WTC11 (cell line): ENCODE results near the gene PROSER2. TPM values are rescaled to one million over a fixed set of nuclear protein-coding genes. Genes with fewer than 3 reads are reported as not detected.

ENCODE experiments used
- ATAC-seq: fragments of 200-7000 bp; cut with Tn5 transposase; 2 replicates; pipeline ENCODE4 v1.10.0; 2021; ENCODE audit warnings: mild to moderate bottlenecking, moderate library complexity
- CTCF ChIA-PET: fragments of 300-600 bp; sonication (Branson Sonifier 250); formaldehyde crosslinking; loops from one replicate; lab custom pipeline; 2021; ENCODE audit warnings: antibody characterized with exemption; lab: Charles Lee
- POLR2A ChIA-PET: fragments of 350-600 bp; sonication (Branson Sonifier 250); formaldehyde crosslinking; loops from one replicate; lab custom pipeline; 2021; ENCODE audit warnings: antibody characterized with exemption; lab: Charles Lee
- DNase-seq: peaks from one replicate; pipeline ENCODE4 v3.0.0; 2021; ENCODE audit warnings: low spot score
- H3K27ac Mint-ChIP-seq: 2 replicates; pipeline ENCODE4 v1.8.0; 2021; ENCODE audit warnings: mixed read lengths
- H3K27me3 Mint-ChIP-seq: 2 replicates; pipeline ENCODE4 v1.8.0; 2021; ENCODE audit warnings: low read depth, mild to moderate bottlenecking, moderate library complexity, mixed read lengths
- H3K36me3 Mint-ChIP-seq: 2 replicates; pipeline ENCODE4 v1.8.0; 2021; ENCODE audit warnings: mixed read lengths
- H3K4me1 Mint-ChIP-seq: 2 replicates; pipeline ENCODE4 v1.8.0; 2022; ENCODE audit warnings: mixed read lengths
- H3K4me3 Mint-ChIP-seq: 2 replicates; pipeline ENCODE4 v1.8.0; 2021; ENCODE audit warnings: mild to moderate bottlenecking, moderate library complexity, mixed read lengths
- H3K9me3 Mint-ChIP-seq: 2 replicates; pipeline ENCODE4 v1.8.0; 2021; ENCODE audit warnings: mixed read lengths
- ATF2 ChIP-seq: sonication (generic); formaldehyde crosslinking; IDR thresholded peaks from 2 replicates; pipeline ENCODE4 v1.8.1; 2022; ENCODE audit warnings: low read depth, missing genetic modification reagents, borderline replicate concordance
- EMX1 ChIP-seq: fragments of 250-450 bp; sonication (Bioruptor Pico); IDR thresholded peaks from 2 replicates; pipeline ENCODE4 v1.8.0; 2021; ENCODE audit warnings: mild to moderate bottlenecking
- ERG ChIP-seq: fragments of 250-450 bp; sonication (Bioruptor Pico); IDR thresholded peaks from 2 replicates; pipeline ENCODE4 v1.8.0; 2021; ENCODE audit warnings: mild to moderate bottlenecking
- GABPB1 ChIP-seq: sonication (generic); formaldehyde crosslinking; IDR thresholded peaks from 2 replicates; pipeline ENCODE4 v1.8.1; 2023; ENCODE audit warnings: mild to moderate bottlenecking, missing genetic modification reagents
- GTF2I ChIP-seq: fragments of 250-450 bp; sonication (Bioruptor Pico); conservative IDR thresholded peaks from 2 replicates; pipeline ENCODE4 v1.4.0; 2021; ENCODE audit warnings: mild to moderate bottlenecking
- JAZF1 ChIP-seq: fragments of 250-450 bp; sonication (Bioruptor Pico); IDR thresholded peaks from 2 replicates; pipeline ENCODE4 v1.9.0; 2021; ENCODE audit warnings: moderate library complexity, mild to moderate bottlenecking, inconsistent platforms
- NFYB ChIP-seq: sonication (generic); formaldehyde crosslinking; conservative IDR thresholded peaks from 2 replicates; pipeline ENCODE4 v1.8.0; 2022; ENCODE audit warnings: low read depth, missing genetic modification reagents
- NR3C1 ChIP-seq: sonication (generic); formaldehyde crosslinking; conservative IDR thresholded peaks from 2 replicates; pipeline ENCODE4 v1.8.1; 2023; ENCODE audit warnings: low read depth, mild to moderate bottlenecking, missing genetic modification reagents
- SMAD3 ChIP-seq: sonication (generic); formaldehyde crosslinking; IDR thresholded peaks from 2 replicates; pipeline ENCODE4 v1.8.0; 2022; ENCODE audit warnings: missing genetic modification reagents, mild to moderate bottlenecking, borderline replicate concordance
- SMAD4 ChIP-seq: sonication (generic); formaldehyde crosslinking; IDR thresholded peaks from 2 replicates; pipeline ENCODE4 v1.8.0; 2022; ENCODE audit warnings: mild to moderate bottlenecking, missing genetic modification reagents
- TP53 ChIP-seq: sonication (generic); formaldehyde crosslinking; IDR thresholded peaks from 2 replicates; pipeline ENCODE4 v1.8.1; 2023; ENCODE audit warnings: mild to moderate bottlenecking, missing genetic modification reagents
- ZMAT4 ChIP-seq: fragments of 250-450 bp; sonication (Bioruptor Pico); IDR thresholded peaks from 2 replicates; pipeline ENCODE4 v1.9.0; 2021; ENCODE audit warnings: mild to moderate bottlenecking
- ZNF263 ChIP-seq: sonication (generic); formaldehyde crosslinking; IDR thresholded peaks from 2 replicates; pipeline ENCODE4 v1.8.1; 2022; ENCODE audit warnings: low read depth, mild to moderate bottlenecking, moderate library complexity, missing genetic modification reagents
- ZNF317 ChIP-seq: sonication (generic); formaldehyde crosslinking; IDR thresholded peaks from 2 replicates; pipeline ENCODE4 v1.8.1; 2023; ENCODE audit warnings: low read depth, mild to moderate bottlenecking, moderate library complexity, missing genetic modification reagents, borderline replicate concordance
- ZNF396 ChIP-seq: fragments of 250-450 bp; sonication (Bioruptor Pico); IDR thresholded peaks from 2 replicates; pipeline ENCODE4 v1.8.0; 2021; ENCODE audit warnings: mild to moderate bottlenecking, moderate library complexity, borderline replicate concordance
- ZNF532 ChIP-seq: fragments of 250-450 bp; sonication (Bioruptor Pico); IDR thresholded peaks from 2 replicates; pipeline ENCODE4 v1.9.0; 2021; ENCODE audit warnings: mild to moderate bottlenecking, borderline replicate concordance
- total RNA-seq: library from RNA; stranded (reverse); gene quantifications from 3 replicates; pipeline ENCODE4 v1.2.3, GENCODE V29; 2021

PROSER2 gene
- total RNA-seq, 1 experiment from 2014 or later: 8.5 TPM

- no peaks in the 10 kb centered on the region for H3K27me3 Mint-ChIP-seq
- ATAC-seq (no peak), DNase-seq (no peak)
- no peaks in the 10 kb centered on the region for H3K4me1 Mint-ChIP-seq
- POLR2A ChIA-PET: no interaction called here
- H3K4me3 Mint-ChIP-seq: no peak overlapping the region
- no peaks in the 10 kb centered on the region for H3K9me3 Mint-ChIP-seq
- H3K36me3 Mint-ChIP-seq: no peaks in the 10 kb centered on the region
- no peak for TF ChIP-seq ATF2
- TF ChIP-seq NR3C1: no peak
- no peak for TF ChIP-seq ZMAT4 (CRISPR knock-in tag)
- TF ChIP-seq SMAD3 (CRISPR knock-in tag): no peak
- no peak for TF ChIP-seq ERG (CRISPR knock-in tag)
- no peak for TF ChIP-seq ZNF317 (CRISPR knock-in tag)
- no peak for TF ChIP-seq ZNF396 (CRISPR knock-in tag)
- no peak for TF ChIP-seq TP53
- no peak overlapping the region for H3K27ac Mint-ChIP-seq
- CTCF ChIA-PET: interaction anchor here (1.2 to 1.7 kb wide), 3 partner anchors 12 to 111 kb away, joined by 3 to 9 read pairs (median 7); no protein-coding TSS in a partner anchor
These were observed 70.7 kb downstream of the PROSER2 start for GRCh38 chr10:11893749-11894278.

GRCh38 chr10:11894381-11895107 lies 71.4 kb downstream of the PROSER2 start:
- ChIA-PET POLR2A (no interaction called here), CTCF (interaction anchor here (1.2 to 1.7 kb wide), 3 partner anchors 13 to 112 kb away, joined by 3 to 9 read pairs (median 7); no protein-coding TSS in a partner anchor)
- Mint-ChIP-seq H3K36me3 (no peaks in the 10 kb centered on the region), H3K4me1 (no peaks in the 10 kb centered on the region), H3K9me3 (no peaks in the 10 kb centered on the region), H3K4me3 (no peak overlapping the region), H3K27ac (no peak overlapping the region), H3K27me3 (no peaks in the 10 kb centered on the region)
- DNase-seq: no peak
- TF ChIP-seq GTF2I (CRISPR knock-in tag): no peak
- TF ChIP-seq ZNF263 (CRISPR knock-in tag): peak; percentile 59; the same call in 1 of the 2 replicates
- TF ChIP-seq NFYB (CRISPR knock-in tag): no peak
- ATAC-seq: no peak

- no peak for TF ChIP-seq ZNF532
- no peak for TF ChIP-seq ATF2
- no peak for TF ChIP-seq EMX1 (CRISPR knock-in tag)
- TF ChIP-seq SMAD4: no peak
- no peak for TF ChIP-seq GABPB1 (CRISPR knock-in tag)
- TF ChIP-seq JAZF1 (CRISPR knock-in tag): no peak
- no peak for TF ChIP-seq GTF2I (CRISPR knock-in tag)
- ATAC-seq: no peak
- CTCF ChIA-PET: interaction anchor here (1.2 kb wide), 1 partner anchor 42 kb away, joined by 3 read pairs; no protein-coding TSS in a partner anchor
- H3K36me3 Mint-ChIP-seq: no peaks in the 10 kb centered on the region
- DNase-seq: no peak
- H3K27me3 Mint-ChIP-seq: no peaks in the 10 kb centered on the region
- no peak overlapping the region for H3K27ac Mint-ChIP-seq
- H3K9me3 Mint-ChIP-seq: no peaks in the 10 kb centered on the region
- POLR2A ChIA-PET: no interaction called here
- no peaks in the 10 kb centered on the region for H3K4me1 Mint-ChIP-seq
- no peak overlapping the region for H3K4me3 Mint-ChIP-seq
These were observed 71.9 kb downstream of the PROSER2 start for GRCh38 chr10:11895108-11895466.
